Heart left ventricle (tissue), 16 donors: Measurements from ENCODE around the gene GPX5. TPM values are rescaled to one million over a fixed set of nuclear protein-coding genes. Genes with fewer than 3 reads are reported as not detected.

Experiments
- ATAC-seq, 4 donors: fragments of 200-7000 bp; cut with Tn5 transposase; one replicate each; pipeline ENCODE4 v1.9.1; 2020 to 2022; ENCODE audit warnings: moderate library complexity in 4 of 4, mild to moderate bottlenecking in 3 of 4, moderate number of reproducible peaks in 1 of 4
- DNase-seq, 5 donors: peaks; one replicate each; pipeline ENCODE4 v3.0.0-alpha.2; 2020
- H3K27ac ChIP-seq, 12 donors: fragments of 200-600 bp; sonication (generic) in 4 of 12; one replicate each; pipeline versions ENCODE4 v1.5.0 to v1.8.0; 2016 to 2022; ENCODE audit warnings: mild to moderate bottlenecking in 2 of 12
- H3K27me3 ChIP-seq, 9 donors: fragments of 200-600 bp; sonication (generic) in 2 of 9; one replicate each; pipeline versions ENCODE4 v1.5.1 to v1.8.0; 2016 to 2022; ENCODE audit warnings: mild to moderate bottlenecking in 3 of 9
- H3K36me3 ChIP-seq, 9 donors: fragments of 200-600 bp; sonication (generic) in 2 of 9; one replicate each; pipeline versions ENCODE4 v1.5.0 to v1.8.0; 2018 to 2022; ENCODE audit warnings: mild to moderate bottlenecking in 2 of 9
- H3K4me1 ChIP-seq, 12 donors: fragments of 200-600 bp; sonication (generic) in 4 of 12; one replicate each; pipeline versions ENCODE4 v1.5.0 to v1.8.0; 2016 to 2022; ENCODE audit warnings: mild to moderate bottlenecking in 3 of 12
- H3K4me3 ChIP-seq, 12 donors: fragments of 200-600 bp; sonication (generic) in 4 of 12; one replicate each; pipeline versions ENCODE4 v1.5.0 to v1.8.0; 2017 to 2022; ENCODE audit warnings: mild to moderate bottlenecking in 9 of 12, moderate library complexity in 4 of 12
- H3K9me3 ChIP-seq, 12 donors: fragments of 200-600 bp; sonication (generic) in 4 of 12; one replicate each; pipeline versions ENCODE4 v1.5.0 to v1.8.0; 2016 to 2022; ENCODE audit warnings: mild to moderate bottlenecking in 1 of 12
- POLR2A ChIP-seq, 2 donors: fragments of 450-650 bp; IDR thresholded peaks; one replicate each; pipeline ENCODE4 v1.6.1; 2017; ENCODE audit warnings: antibody characterized with exemption in 2 of 2, mild to moderate bottlenecking in 2 of 2, moderate library complexity in 2 of 2
- WGBS, 4 donors: extraction: QIAGEN DNeasy Blood & Tissue Kit in 2 of 4; methylation state at CpG; one replicate each; pipeline versions ENCODE4 v1.1.5 to v1.1.7; 2013 to 2018; 5-methylcytosine and 5-hydroxymethylcytosine counted together
- intact Hi-C, 10 donors: fragments of 100-400 bp; cut with DNase I; formaldehyde crosslinking; loops; one replicate each; pipeline versions ENCODE4 v1.11.1 to v1.14.2; 2022
- polyA plus RNA-seq, 2 donors: library from polyadenylated mRNA; stranded (reverse); fragments of 200-250 nt; gene quantifications; one replicate each; pipeline ENCODE4 v1.2.3, GENCODE V29; 2013
- total RNA-seq, 9 donors: library from RNA; depleted of rRNA in 2 of 9; stranded (reverse); fragments of >200 nt in 2 of 9; fragmentation: NEBNext Ultra II Directional in 3 of 9; extraction: Animal tissue kit (Norgen Biotek cat#: 25700) in 3 of 9; gene quantifications; one replicate each; pipeline versions ENCODE4 v1.1.0 to v1.2.4, GENCODE V29; 2016 to 2023
- TF ChIP-seq, protein P1 (sequence below), 12 donors: fragments of 200-600 bp; sonication (generic) in 4 of 12; IDR thresholded peaks; one replicate each; pipeline versions ENCODE4 v1.5.0 to v1.8.0; 2018 to 2022; ENCODE audit warnings: antibody characterized with exemption in 12 of 12, mild to moderate bottlenecking in 5 of 12
- donor health status: ischemic (EF 13 %, LVEDD 7.1; RV severe dilation, severe dysfunction).
- donor health status: healthy with polysubstance abuse.
- donor health status: DM: no; HTN: yes; CAD: no.
- donor health status: DM: no; HTN: no; CAD: no.
- donor health status: ischemic (EF 25% LVEDD 6.9; RV normal size, moderate dysfunction).
- donor health status: ischemic (EF 25% LVEDD 5.7; RV mildly dilated, moderate dysfunction).
- donor health status: healthy.
- donor health status: DM: yes; HTN: yes; CAD: no.
- donor health status: ischemic (EF 35%, LVEDD 5.7; RV mildly dilated, moderate dysfunction).
- donor health status: nonischemic (EF 11% LVEDD 7.7; RV severe dilation, severe dysfunction).
- donor health status: DM: yes; HTN: yes; CAD: no.
- donor health status: PGD.
- donor health status: ischemic (EF 29% LVEDD 5.4; RV normal size, mild dysfunction).
- donor health status: nonischemic (EF 23%, LVEDD 6.1; RV moderate dilation, normal function).

Gene GPX5
- total and polyA plus RNA-seq, 11 donors, result not detected

DNA sequence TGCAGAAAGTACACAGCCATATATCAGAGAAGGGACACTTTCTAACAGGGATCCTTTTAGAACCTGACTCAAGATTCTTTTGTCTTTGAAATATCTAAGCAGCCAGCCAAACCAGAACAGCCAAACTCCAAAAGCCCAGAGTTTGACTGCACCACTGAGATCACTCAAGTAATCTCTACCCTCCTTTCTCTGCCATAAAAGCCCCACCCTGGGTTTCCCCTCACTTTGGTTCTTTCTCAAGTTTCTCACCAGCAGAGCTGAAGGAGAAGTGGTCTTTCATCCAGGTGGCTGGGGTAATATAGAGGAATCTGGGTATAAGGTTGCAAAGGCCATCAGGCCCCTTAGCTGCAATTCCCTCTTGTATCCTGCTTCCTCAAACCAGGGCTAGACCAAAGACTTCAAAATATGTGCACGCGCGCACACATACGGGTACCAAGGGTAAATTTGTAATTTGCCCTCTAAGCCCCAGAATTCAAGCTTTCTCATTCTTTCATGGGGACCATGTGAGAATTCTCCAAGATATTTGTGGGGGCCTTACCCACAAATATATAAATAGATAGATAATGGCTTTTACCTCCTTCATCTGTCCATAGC lies 42.9 kb downstream of the GPX5 start:
- Histone ChIP-seq H3K4me3 (no peak overlapping the region), H3K36me3 (no peaks in the 10 kb centered on the region), H3K27me3 (peaks cover 0 to 37% (median 7%) of the 10 kb centered on the region in 9 donors), H3K27ac (no peak overlapping the region), H3K4me1 (no peaks in the 10 kb centered on the region), H3K9me3 (no peaks in the 10 kb centered on the region)
- DNase-seq (no peak), ATAC-seq (no peak)
- WGBS, 4 donors, result 95 to 97% (median 97%) methylated on average over 4 of the region's 4 CpGs
- TF ChIP-seq, protein P1, sequence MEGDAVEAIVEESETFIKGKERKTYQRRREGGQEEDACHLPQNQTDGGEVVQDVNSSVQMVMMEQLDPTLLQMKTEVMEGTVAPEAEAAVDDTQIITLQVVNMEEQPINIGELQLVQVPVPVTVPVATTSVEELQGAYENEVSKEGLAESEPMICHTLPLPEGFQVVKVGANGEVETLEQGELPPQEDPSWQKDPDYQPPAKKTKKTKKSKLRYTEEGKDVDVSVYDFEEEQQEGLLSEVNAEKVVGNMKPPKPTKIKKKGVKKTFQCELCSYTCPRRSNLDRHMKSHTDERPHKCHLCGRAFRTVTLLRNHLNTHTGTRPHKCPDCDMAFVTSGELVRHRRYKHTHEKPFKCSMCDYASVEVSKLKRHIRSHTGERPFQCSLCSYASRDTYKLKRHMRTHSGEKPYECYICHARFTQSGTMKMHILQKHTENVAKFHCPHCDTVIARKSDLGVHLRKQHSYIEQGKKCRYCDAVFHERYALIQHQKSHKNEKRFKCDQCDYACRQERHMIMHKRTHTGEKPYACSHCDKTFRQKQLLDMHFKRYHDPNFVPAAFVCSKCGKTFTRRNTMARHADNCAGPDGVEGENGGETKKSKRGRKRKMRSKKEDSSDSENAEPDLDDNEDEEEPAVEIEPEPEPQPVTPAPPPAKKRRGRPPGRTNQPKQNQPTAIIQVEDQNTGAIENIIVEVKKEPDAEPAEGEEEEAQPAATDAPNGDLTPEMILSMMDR (IDR thresholded peaks at IDR 0.05), result no peak
- TF ChIP-seq POLR2A (IDR thresholded peaks at IDR 0.05), result no peak
- intact Hi-C loops, result no loop called here

DNA sequence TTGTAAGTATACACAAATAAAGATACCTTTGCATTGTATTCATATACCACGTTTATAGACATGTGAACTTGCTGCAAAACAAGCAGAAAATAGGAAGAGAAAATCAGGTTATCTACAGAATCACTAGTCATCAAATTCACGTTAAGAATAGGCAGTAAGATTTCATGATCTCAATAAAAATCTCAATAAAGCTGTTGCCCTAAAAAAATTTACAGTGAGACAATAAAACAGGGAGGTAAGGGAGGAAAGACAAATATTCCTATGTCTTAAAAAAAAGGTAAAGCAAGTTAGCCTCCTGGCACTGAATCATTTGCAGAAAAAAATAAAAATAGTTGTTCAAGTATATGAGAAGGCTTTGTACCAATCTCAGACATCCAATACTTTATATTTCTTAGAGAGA lies 44.1 kb downstream of the GPX5 start:
- Histone ChIP-seq H3K27me3 (peaks cover 0 to 35% (median 7%) of the 10 kb centered on the region in 9 donors), H3K4me3 (no peak overlapping the region), H3K36me3 (no peaks in the 10 kb centered on the region), H3K27ac (no peak overlapping the region), H3K4me1 (no peaks in the 10 kb centered on the region), H3K9me3 (no peaks in the 10 kb centered on the region)
- DNase-seq (no peak), ATAC-seq (no peak)
- intact Hi-C loops, result no loop called here
- no peak for TF ChIP-seq POLR2A (IDR thresholded peaks at IDR 0.05)
- TF ChIP-seq, protein P1 (IDR thresholded peaks at IDR 0.05), result no peak
- WGBS, 4 donors, result 58 to 70% (median 65%) methylated on average over 2 of the region's 2 CpGs

DNA sequence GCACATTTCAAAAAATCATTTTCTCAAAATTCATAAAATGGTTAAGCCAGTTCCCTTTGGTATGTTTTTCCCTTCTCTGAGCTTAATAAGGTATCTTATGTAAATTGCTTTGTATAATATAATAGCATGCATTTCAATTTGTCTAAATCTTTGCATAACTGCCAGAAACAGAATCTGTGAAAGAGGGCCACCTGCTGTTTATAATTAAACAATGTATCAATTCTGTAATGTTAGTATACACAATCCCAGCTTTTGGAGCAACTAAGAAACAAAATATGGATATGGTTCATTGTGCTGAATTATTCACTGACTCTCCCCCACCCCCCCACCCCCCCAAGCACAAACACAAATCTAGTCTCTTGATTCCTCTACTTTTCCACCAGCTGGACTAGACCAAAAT lies 54.8 kb downstream of the GPX5 start:
- no peak overlapping the region for H3K27ac ChIP-seq
- intact Hi-C loops, result no loop called here

DNA sequence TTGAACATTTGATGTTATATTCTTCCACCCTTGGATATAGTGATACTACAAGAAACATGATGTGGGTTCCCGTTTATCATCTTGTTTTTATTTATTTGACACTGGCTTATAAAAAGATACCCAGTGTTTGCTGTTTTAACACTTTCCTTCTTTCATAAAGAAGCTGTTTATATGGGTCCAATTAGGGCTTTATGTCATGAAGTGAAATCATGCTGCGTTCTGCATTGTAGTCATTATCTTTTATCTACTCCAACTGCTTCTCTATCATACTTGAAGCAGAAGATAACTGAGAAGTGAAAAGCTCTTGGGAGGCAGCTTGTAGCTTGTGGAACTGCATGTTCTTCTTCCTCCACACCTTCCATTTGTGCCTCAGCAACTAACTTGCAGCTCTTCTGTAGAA lies 57.8 kb downstream of the GPX5 start:
- peaks cover 0 to 13% (median 0%) of the 10 kb centered on the region in 12 donors for H3K4me1 ChIP-seq
- ATAC-seq, result no peak
- peaks cover 0 to 62% (median 23%) of the 10 kb centered on the region in 9 donors for H3K27me3 ChIP-seq
- no peak overlapping the region for H3K27ac ChIP-seq
- intact Hi-C loops, result no loop called here
- DNase-seq, result no peak
- TF ChIP-seq POLR2A (IDR thresholded peaks at IDR 0.05), result no peak
- TF ChIP-seq, protein P1 (IDR thresholded peaks at IDR 0.05), result no peak
- no peaks in the 10 kb centered on the region for H3K9me3 ChIP-seq
- H3K4me3 ChIP-seq, result no peak overlapping the region
- no peaks in the 10 kb centered on the region for H3K36me3 ChIP-seq
- 53 to 63% (median 57%) methylated on average over 2 of the region's 2 CpGs for WGBS, 4 donors

More for the DNA sequence above, 54.8 kb downstream of the GPX5 start:
- DNase-seq, result no peak
- H3K9me3 ChIP-seq, result no peaks in the 10 kb centered on the region
- H3K4me1 ChIP-seq, result no peaks in the 10 kb centered on the region
- no peaks in the 10 kb centered on the region for H3K36me3 ChIP-seq
- no peak for ATAC-seq
- no peak overlapping the region for H3K4me3 ChIP-seq
- no peak for TF ChIP-seq POLR2A (IDR thresholded peaks at IDR 0.05)
- TF ChIP-seq, protein P1 (IDR thresholded peaks at IDR 0.05), result no peak
- H3K27me3 ChIP-seq, result peaks cover 0 to 36% (median 1%) of the 10 kb centered on the region in 9 donors

Other genes with a start within 250 kb of the GPX5 start
- gene PGBD1, start 244.3 kb upstream of the GPX5 start, total RNA-seq, result 1 to 10 TPM; 2.5 to 3.8 (median 2.9) TPM
- gene PGBD1, start 244.3 kb upstream of the GPX5 start, polyA plus RNA-seq, result 1 to 10 TPM; 1.7 to 4.6 TPM
- gene ZSCAN31, start 189.7 kb upstream of the GPX5 start, total RNA-seq, result 10 to 100 TPM in 5 of 9 donors, 1 to 10 TPM in 4; 7.5 to 22.0 (median 10.7) TPM
- gene ZSCAN31, start 189.7 kb upstream of the GPX5 start, polyA plus RNA-seq, result 1 to 10 TPM; 3.3 to 5.4 TPM
- 1 to 10 TPM; 2.8 to 7.9 (median 5.6) TPM for gene ZKSCAN3, start 175.9 kb upstream of the GPX5 start, total RNA-seq
- 1 to 10 TPM; 1.5 to 1.8 TPM for gene ZKSCAN3, start 175.9 kb upstream of the GPX5 start, polyA plus RNA-seq
- gene ZSCAN12, start 126.1 kb upstream of the GPX5 start, total RNA-seq, result 1 to 10 TPM; 2.1 to 4.0 (median 2.9) TPM
- 1 to 10 TPM in 1 of 2 donors, under 1 TPM in 1; 0.99 to 2.2 TPM for gene ZSCAN12, start 126.1 kb upstream of the GPX5 start, polyA plus RNA-seq
- gene ZSCAN23, start 82.4 kb upstream of the GPX5 start, total RNA-seq, result 1 to 10 TPM in 6 of 9 donors, under 1 TPM in 3; 0.48 to 2.1 (median 1.6) TPM
- gene ZSCAN23, start 82.4 kb upstream of the GPX5 start, polyA plus RNA-seq, result under 1 TPM; 0.42 to 0.93 TPM
- gene GPX6, start 10.1 kb upstream of the GPX5 start, total RNA-seq, result not detected
- gene GPX6, start 10.1 kb upstream of the GPX5 start, polyA plus RNA-seq, result not detected